ENCODE measurements around the gene CDHR3.

DNA sequence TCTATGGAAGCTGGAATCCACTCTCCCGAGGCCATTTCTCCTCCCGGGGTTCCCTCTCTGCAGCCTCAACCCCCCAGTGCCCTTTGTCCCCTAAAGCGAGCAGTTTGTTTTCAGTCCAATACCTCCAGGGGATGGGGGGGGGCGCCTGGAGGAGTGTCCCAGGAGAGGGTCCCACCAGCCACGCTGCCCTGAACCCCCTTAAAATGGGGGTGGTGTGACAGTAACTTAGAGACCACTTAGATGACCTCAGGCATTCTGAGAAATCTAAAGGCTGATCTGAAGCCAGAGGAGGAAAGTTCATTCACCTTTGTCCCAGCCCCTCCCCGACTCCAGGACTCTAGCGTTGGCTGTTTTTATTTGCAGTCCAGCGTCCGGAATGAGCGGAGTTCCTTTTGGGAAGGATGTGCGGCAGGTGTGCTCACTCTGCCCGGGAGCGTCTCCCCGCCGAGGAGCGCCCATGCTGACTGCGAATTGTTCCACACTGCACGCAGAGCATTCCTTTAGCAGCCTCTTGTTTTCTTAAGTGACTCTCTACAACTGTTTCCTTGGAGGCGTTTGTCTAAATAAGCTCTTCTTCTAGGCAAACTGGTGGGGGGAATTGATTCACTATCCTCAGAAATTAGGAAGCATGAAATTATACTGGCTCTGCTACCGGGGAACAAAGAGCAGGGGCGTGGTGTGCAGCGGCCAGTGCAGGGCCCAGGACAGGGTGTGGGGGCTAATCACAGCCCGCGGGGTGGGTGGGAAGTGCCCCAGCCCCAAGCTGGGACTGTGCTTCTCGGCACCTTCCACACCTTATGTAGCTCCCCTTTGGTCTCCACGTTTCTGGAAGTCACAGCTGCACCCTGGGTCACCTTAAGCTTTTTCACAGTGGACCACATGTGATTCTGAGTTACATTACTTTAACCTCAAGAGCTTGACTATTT is 102.8 kb downstream of the CDHR3 start:
- TF ChIP-seq CTCF (IDR thresholded peaks at IDR 0.05) (no peak), POLR2AphosphoS5 (IDR thresholded peaks at IDR 0.05; ENCODE audit: low read depth, low read length) (no peak), SIN3A (IDR thresholded peaks at IDR 0.05; ENCODE audit: borderline replicate concordance, insufficient read depth, low read depth, low read length) (no peak)
- TF ChIP-seq, protein P1, sequence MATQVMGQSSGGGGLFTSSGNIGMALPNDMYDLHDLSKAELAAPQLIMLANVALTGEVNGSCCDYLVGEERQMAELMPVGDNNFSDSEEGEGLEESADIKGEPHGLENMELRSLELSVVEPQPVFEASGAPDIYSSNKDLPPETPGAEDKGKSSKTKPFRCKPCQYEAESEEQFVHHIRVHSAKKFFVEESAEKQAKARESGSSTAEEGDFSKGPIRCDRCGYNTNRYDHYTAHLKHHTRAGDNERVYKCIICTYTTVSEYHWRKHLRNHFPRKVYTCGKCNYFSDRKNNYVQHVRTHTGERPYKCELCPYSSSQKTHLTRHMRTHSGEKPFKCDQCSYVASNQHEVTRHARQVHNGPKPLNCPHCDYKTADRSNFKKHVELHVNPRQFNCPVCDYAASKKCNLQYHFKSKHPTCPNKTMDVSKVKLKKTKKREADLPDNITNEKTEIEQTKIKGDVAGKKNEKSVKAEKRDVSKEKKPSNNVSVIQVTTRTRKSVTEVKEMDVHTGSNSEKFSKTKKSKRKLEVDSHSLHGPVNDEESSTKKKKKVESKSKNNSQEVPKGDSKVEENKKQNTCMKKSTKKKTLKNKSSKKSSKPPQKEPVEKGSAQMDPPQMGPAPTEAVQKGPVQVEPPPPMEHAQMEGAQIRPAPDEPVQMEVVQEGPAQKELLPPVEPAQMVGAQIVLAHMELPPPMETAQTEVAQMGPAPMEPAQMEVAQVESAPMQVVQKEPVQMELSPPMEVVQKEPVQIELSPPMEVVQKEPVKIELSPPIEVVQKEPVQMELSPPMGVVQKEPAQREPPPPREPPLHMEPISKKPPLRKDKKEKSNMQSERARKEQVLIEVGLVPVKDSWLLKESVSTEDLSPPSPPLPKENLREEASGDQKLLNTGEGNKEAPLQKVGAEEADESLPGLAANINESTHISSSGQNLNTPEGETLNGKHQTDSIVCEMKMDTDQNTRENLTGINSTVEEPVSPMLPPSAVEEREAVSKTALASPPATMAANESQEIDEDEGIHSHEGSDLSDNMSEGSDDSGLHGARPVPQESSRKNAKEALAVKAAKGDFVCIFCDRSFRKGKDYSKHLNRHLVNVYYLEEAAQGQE (IDR thresholded peaks at IDR 0.05; ENCODE audit: insufficient read depth in 1 of 2, low read depth in 2 of 2, low read length in 1 of 2), result no peak

Measured in Panc1 (cell line).